HepG2 (cell line): ENCODE results near the gene PDE3B. TPM values are rescaled to one million over a fixed set of nuclear protein-coding genes. Genes with fewer than 3 reads are reported as not detected.

Experiments used
- ATAC-seq: fragments of 200-7000 bp; cut with Tn5 transposase; 3 replicates; pipeline ENCODE4 v1.9.1; 2020; ENCODE audit warnings: mild to moderate bottlenecking, moderate library complexity
- BruUV-seq: library from RNA; stranded (reverse); fragments of 400-500 nt; replicated peaks from 2 replicates; lab custom pipeline; 2021; lab: Mats Ljungman, UMichigan
- CTCF ChIA-PET: fragments of 300-600 bp; formaldehyde crosslinking; extraction: SDS; loops from one replicate; lab custom pipeline; 2021; ENCODE audit warnings: low total read pairs, inconsistent platforms, low intra/inter-chr PET ratio; lab: Yijun Ruan, JAX
- POLR2A ChIA-PET: fragments of 350-600 bp; sonication (Branson Sonifier 250); formaldehyde crosslinking; loops from one replicate; lab custom pipeline; 2020; ENCODE audit warnings: antibody characterized with exemption, inconsistent platforms; lab: Yijun Ruan, JAX
- DNase-seq: peaks from one replicate; pipeline ENCODE4 v3.0.0-alpha.2; 2015; ENCODE audit warnings: low spot score
- FAIRE-seq: peaks from 3 replicates; lab custom pipeline; 2011; peaks lifted over from hg19 to GRCh38; lab: Jason Lieb, UNC
- H2AFZ ChIP-seq: one replicate; pipeline ENCODE4 v1.6.1; 2011; ENCODE audit warnings: low read length, inconsistent platforms
- H3K27ac ChIP-seq: fragments of 300-600 bp; 3 replicates; pipeline ENCODE4 v1.8.0; 2011; ENCODE audit warnings: mixed run types, mild to moderate bottlenecking, mixed read lengths, low read length, inconsistent platforms; ENCODE audit not compliant: insufficient read depth; ENCODE audit errors: extremely low read length
- H3K27me3 ChIP-seq, 2 experiments: fragments of 200-600 bp in 1 of 2; 2 replicates in 1 of 2; 3 replicates in 1 of 2; pipeline versions ENCODE4 v1.6.0 to v1.8.0; 2011; ENCODE audit warnings: low read length in 2 of 2, mild to moderate bottlenecking in 2 of 2, moderate library complexity in 2 of 2, inconsistent platforms in 1 of 2; ENCODE audit not compliant: insufficient read depth in 2 of 2, control insufficient read depth in 1 of 2
- H3K36me3 ChIP-seq, 2 experiments: fragments of 200-600 bp in 1 of 2; replicated peaks in 1 of 2; 2 replicates in 1 of 2; 3 replicates in 1 of 2; pipeline versions ENCODE4 v1.5.1 to v1.8.0; 2011; ENCODE audit warnings: low read length in 2 of 2, inconsistent platforms in 1 of 2; ENCODE audit not compliant: insufficient read depth in 2 of 2, control insufficient read depth in 1 of 2
- H3K4me1 ChIP-seq: 2 replicates; pipeline ENCODE4 v1.5.1; 2012; ENCODE audit warnings: low read length, inconsistent platforms; ENCODE audit not compliant: insufficient read depth
- H3K4me2 ChIP-seq: 2 replicates; pipeline ENCODE4 v1.6.0; 2011; ENCODE audit warnings: low read depth, low read length, inconsistent platforms
- H3K4me3 ChIP-seq, 3 experiments: fragments of 200-600 bp in 1 of 3; sonication (generic), shearing (Covaris generic) in 1 of 3; replicated peaks in 1 of 3; 2 replicates each; pipeline ENCODE4 v1.5.1; 2011 to 2016; ENCODE audit warnings: low read length in 3 of 3, inconsistent platforms in 2 of 3, low read depth in 2 of 3, mild to moderate bottlenecking in 2 of 3, control low read depth in 1 of 3, mixed read lengths in 1 of 3; ENCODE audit not compliant: insufficient read depth in 1 of 3
- H3K79me2 ChIP-seq: one replicate; pipeline ENCODE4 v1.6.1; 2011; ENCODE audit warnings: low read length, inconsistent platforms; ENCODE audit not compliant: insufficient read depth
- H3K9ac ChIP-seq: 2 replicates; pipeline ENCODE4 v1.6.0; 2011; ENCODE audit warnings: mild to moderate bottlenecking, low read depth, low read length, inconsistent platforms; ENCODE audit not compliant: insufficient read depth
- H3K9me3 ChIP-seq: 2 replicates; pipeline ENCODE4 v1.5.1; 2012; ENCODE audit warnings: mild to moderate bottlenecking, low read length
- H4K20me1 ChIP-seq: 2 replicates; pipeline ENCODE4 v1.6.0; 2011; ENCODE audit warnings: inconsistent platforms, mild to moderate bottlenecking, low read length, moderate library complexity; ENCODE audit not compliant: insufficient read depth
- ATF5 ChIP-seq: sonication (generic); formaldehyde crosslinking; IDR thresholded peaks from 2 replicates; pipeline ENCODE4 v1.4.0; 2020; ENCODE audit warnings: mild to moderate bottlenecking, low read depth, missing genetic modification reagents
- CBX1 ChIP-seq: IDR thresholded peaks from one replicate; pipeline ENCODE4 v1.6.1; 2016; ENCODE audit warnings: antibody characterized with exemption, low read depth
- DRAP1 ChIP-seq: IDR thresholded peaks from 2 replicates; pipeline ENCODE4 v1.6.1; 2016; ENCODE audit warnings: missing genetic modification reagents, missing compliant biosample characterization
- GPN1 ChIP-seq: sonication (generic); formaldehyde crosslinking; IDR thresholded peaks from 2 replicates; pipeline ENCODE4 v1.5.1; 2020; ENCODE audit warnings: missing genetic modification reagents, borderline replicate concordance
- IRF1 ChIP-seq: sonication (generic); formaldehyde crosslinking; IDR thresholded peaks from 2 replicates; pipeline ENCODE4 v1.4.0; 2020; ENCODE audit warnings: low read depth, mild to moderate bottlenecking, missing genetic modification reagents
- KDM1A ChIP-seq: IDR thresholded peaks from 2 replicates; pipeline ENCODE4 v1.6.1; 2016; ENCODE audit warnings: missing compliant biosample characterization
- MAFK ChIP-seq, 2 experiments: IDR thresholded peaks in 1 of 2; conservative IDR thresholded peaks in 1 of 2; 2 replicates each; pipeline ENCODE4 v1.6.1; 2011; ENCODE audit warnings: improper control_type of control experiment in 2 of 2, low read length in 2 of 2
- MATR3 ChIP-seq: sonication (generic); formaldehyde crosslinking; IDR thresholded peaks from 2 replicates; pipeline ENCODE4 v1.4.0; 2020; ENCODE audit warnings: missing genetic modification reagents
- MYPOP ChIP-seq: sonication (generic); formaldehyde crosslinking; IDR thresholded peaks from 2 replicates; pipeline ENCODE4 v1.8.1; 2023; ENCODE audit warnings: mild to moderate bottlenecking, moderate library complexity, missing genetic modification reagents
- MZF1 ChIP-seq: sonication (generic); formaldehyde crosslinking; IDR thresholded peaks from 2 replicates; pipeline ENCODE4 v1.8.1; 2023; ENCODE audit warnings: mild to moderate bottlenecking, missing genetic modification reagents, borderline replicate concordance
- POLR2G ChIP-seq: fragments of 200-400 bp; formaldehyde crosslinking; IDR thresholded peaks from 2 replicates; pipeline ENCODE4 v1.6.1; 2018; ENCODE audit warnings: mild to moderate bottlenecking, low read depth, low read length, moderate library complexity
- THAP9 ChIP-seq: sonication (generic); formaldehyde crosslinking; IDR thresholded peaks from 2 replicates; pipeline ENCODE4; 2020; ENCODE audit warnings: missing genetic modification reagents, mild to moderate bottlenecking, borderline replicate concordance
- ZNF44 ChIP-seq: sonication (generic); formaldehyde crosslinking; IDR thresholded peaks from 2 replicates; pipeline ENCODE4 v1.5.1; 2020; ENCODE audit warnings: mild to moderate bottlenecking, missing genetic modification reagents
- ZNF496 ChIP-seq: sonication (generic); formaldehyde crosslinking; IDR thresholded peaks from 2 replicates; pipeline ENCODE4 v1.8.1; 2023; ENCODE audit warnings: mild to moderate bottlenecking, moderate library complexity, missing genetic modification reagents; ENCODE audit not compliant: insufficient replicate concordance
- ZNF550 ChIP-seq: sonication (generic); formaldehyde crosslinking; IDR thresholded peaks from 2 replicates; pipeline ENCODE4 v1.4.0; 2020; ENCODE audit warnings: mild to moderate bottlenecking, missing genetic modification reagents, borderline replicate concordance
- ZNF563 ChIP-seq: sonication (generic); formaldehyde crosslinking; IDR thresholded peaks from 2 replicates; pipeline ENCODE4 v1.8.0; 2022; ENCODE audit warnings: mild to moderate bottlenecking, moderate library complexity, missing genetic modification reagents
- ZNF569 ChIP-seq: sonication (generic); formaldehyde crosslinking; IDR thresholded peaks from 2 replicates; pipeline ENCODE4 v1.5.0; 2020; ENCODE audit warnings: mild to moderate bottlenecking, missing genetic modification reagents, moderate library complexity, borderline replicate concordance
- ZNF614 ChIP-seq: IDR thresholded peaks from 2 replicates; pipeline ENCODE4 v1.6.1; 2018; ENCODE audit warnings: missing biosample characterization, missing genetic modification reagents, inconsistent platforms, borderline replicate concordance
- ZNF772 ChIP-seq: sonication (generic); formaldehyde crosslinking; IDR thresholded peaks from 2 replicates; pipeline ENCODE4 v1.5.0; 2020; ENCODE audit warnings: mild to moderate bottlenecking, missing genetic modification reagents
- ZSCAN12 ChIP-seq: sonication (generic); formaldehyde crosslinking; IDR thresholded peaks from 2 replicates; pipeline ENCODE4 v1.9.0; 2021; ENCODE audit warnings: mild to moderate bottlenecking, missing genetic modification reagents
- WGBS: methylation state at CpG from one replicate; pipeline ENCODE4 v1.1.6; 2017; ENCODE audit warnings: low lambda C conversion rate; 5-methylcytosine and 5-hydroxymethylcytosine counted together
- in situ Hi-C: cut with HindIII; loops from 2 replicates; pipeline ENCODE4 v1.10.0; 2017; ENCODE audit warnings: low pct_unique_long_range_greater_than_20kb; ENCODE audit not compliant: extremely low pct_ligation_motif_present
- intact Hi-C: fragments of 100-400 bp; cut with micrococcal nuclease; formaldehyde crosslinking; loops from one replicate; pipeline ENCODE4 v1.10.0; 2022; ENCODE audit not compliant: unreplicated experiment
- polyA plus RNA-seq, 8 experiments: library from polyadenylated mRNA; depleted of rRNA in 3 of 8; stranded (reverse) in 7 of 8; unstranded in 1 of 8; fragments of >200 nt; fragmentation: Illumina TruSeq in 4 of 8; extraction: Trizol in 4 of 8; gene quantifications; 2 replicates each; pipeline versions ENCODE4 v1.2.1 to v1.2.3, GENCODE V29; 2011 to 2016; ENCODE audit warnings: low read depth in 4 of 8, missing spikeins in 1 of 8, mixed read lengths in 1 of 8; ENCODE audit not compliant: insufficient read depth in 1 of 8
- total RNA-seq, 5 experiments: library from RNA; depleted of rRNA; stranded (reverse); fragments of >200 nt; fragmentation: Illumina TruSeq; extraction: Trizol; gene quantifications; 2 replicates each; pipeline ENCODE4 v1.2.3, GENCODE V29; 2016; ENCODE audit warnings: low read depth in 1 of 5

The PDE3B gene
- total and polyA plus RNA-seq, 2 of the 13 experiments (the other 11 are each of a cell fraction or from before 2014, with no cell fraction given), result 14.1 to 26.5 TPM

- H2AFZ ChIP-seq, result no peak overlapping the region
- H4K20me1 ChIP-seq, result no peaks in the 10 kb centered on the region
- FAIRE-seq (peak; percentile 72), ATAC-seq (peak; percentile 59; the same call in 2 of the 3 replicates), DNase-seq (peak; percentile 67)
- BruUV-seq, result no TSS peak
- H3K4me3 ChIP-seq, result no peak overlapping the region; a peak in 1 of 6 replicates
- H3K27ac ChIP-seq, result peak overlapping the region; percentile 9
- in situ Hi-C loops (no loop called here), intact Hi-C loops (loop anchor here (10.0 kb wide), 1 partner anchor 96 kb away; the partner anchor contains the start of gene PDE3B)
- ChIA-PET CTCF (no interaction called here), POLR2A (no interaction called here)
- WGBS, result 2% methylated on average over 3 of the region's 3 CpGs
- H3K4me1 ChIP-seq, result peaks cover 35% of the 10 kb centered on the region
- no peaks in the 10 kb centered on the region for H3K36me3 ChIP-seq
- H3K27me3 ChIP-seq, result no peaks in the 10 kb centered on the region
- no peak overlapping the region for H3K9ac ChIP-seq
- no peaks in the 10 kb centered on the region for H3K9me3 ChIP-seq
- peaks cover 34% of the 10 kb centered on the region for H3K79me2 ChIP-seq
- H3K4me2 ChIP-seq, result peak overlapping the region; percentile 28
- no peak for TF ChIP-seq IRF1 (CRISPR knock-in tag)
- TF ChIP-seq ZNF563, result no peak
- no peak for TF ChIP-seq KDM1A
- TF ChIP-seq ZNF569 (CRISPR knock-in tag), result no peak
- no peak for TF ChIP-seq CBX1
- TF ChIP-seq ZNF496, result no peak
- TF ChIP-seq THAP9 (CRISPR knock-in tag), result no peak
- TF ChIP-seq ZNF44 (CRISPR knock-in tag), result no peak
- TF ChIP-seq ZNF772 (CRISPR knock-in tag), result no peak
- TF ChIP-seq MAFK (conservative IDR thresholded peaks at IDR 0.05 in 1 of 2, IDR thresholded peaks at IDR 0.05 in 1 of 2; ENCODE audit: low read length in 2 of 2), result no peak
- TF ChIP-seq GPN1 (CRISPR knock-in tag), result no peak
- TF ChIP-seq POLR2G, result no peak
- no peak for TF ChIP-seq MATR3 (CRISPR knock-in tag)
- TF ChIP-seq MYPOP (CRISPR knock-in tag), result no peak
- TF ChIP-seq ATF5, result no peak
- TF ChIP-seq ZNF614 (CRISPR knock-in tag), result no peak
- no peak for TF ChIP-seq ZSCAN12
- no peak for TF ChIP-seq DRAP1
- TF ChIP-seq ZNF550 (CRISPR knock-in tag), result no peak
- no peak for TF ChIP-seq MZF1 (CRISPR knock-in tag)
Observed at GRCh38 chr11:14741195-14741594, 97.6 kb downstream of the PDE3B start.
